MM.1S (cell line): ENCODE results near the gene TRPT1.

ENCODE experiments used
- DNase-seq: peaks from one replicate; pipeline ENCODE4 v3.0.0-alpha.2; 2015
- H2AFZ ChIP-seq: fragments of 300-600 bp; sonication (generic); 2 replicates; pipeline ENCODE4 v1.6.0; 2016; ENCODE audit warnings: antibody characterized with exemption, low read length
- H3F3A ChIP-seq: fragments of 300-600 bp; sonication (generic); 2 replicates; pipeline ENCODE4 v1.6.1; 2016; ENCODE audit warnings: mild to moderate bottlenecking, antibody characterized with exemption, low read length, moderate library complexity, mixed read lengths; ENCODE audit not compliant: insufficient read depth
- H3K27ac ChIP-seq: fragments of 300-600 bp; sonication (generic); 2 replicates; pipeline ENCODE4 v1.5.1; 2016; ENCODE audit warnings: mild to moderate bottlenecking, low read length
- H3K27me3 ChIP-seq: fragments of 300-600 bp; sonication (generic); replicated peaks from 2 replicates; pipeline ENCODE4 v1.6.0; 2016; ENCODE audit warnings: low read length; ENCODE audit not compliant: insufficient read depth
- H3K36me3 ChIP-seq: fragments of 300-600 bp; sonication (generic); replicated peaks from 2 replicates; pipeline ENCODE4 v1.6.1; 2016; ENCODE audit warnings: mild to moderate bottlenecking, low read length, mixed read lengths; ENCODE audit not compliant: insufficient read depth
- H3K4me1 ChIP-seq: fragments of 300-600 bp; sonication (generic); 2 replicates; pipeline ENCODE4 v1.6.1; 2016; ENCODE audit warnings: low read length, mixed read lengths
- H3K4me2 ChIP-seq: fragments of 300-600 bp; sonication (generic); 2 replicates; pipeline ENCODE4 v1.6.0; 2016; ENCODE audit warnings: low read depth, low read length
- H3K4me3 ChIP-seq: fragments of 300-600 bp; sonication (generic); 2 replicates; pipeline ENCODE4 v1.5.1; 2016; ENCODE audit warnings: low read length, mixed read lengths
- H3K79me2 ChIP-seq: fragments of 300-600 bp; sonication (generic); 2 replicates; pipeline ENCODE4 v1.6.1; 2016; ENCODE audit warnings: mixed run types, low read length, mixed read lengths
- H3K9ac ChIP-seq: fragments of 300-600 bp; sonication (generic); 2 replicates; pipeline ENCODE4 v1.6.1; 2016; ENCODE audit warnings: low read length, mixed read lengths
- H3K9me2 ChIP-seq: fragments of 300-600 bp; sonication (generic); replicated peaks from 2 replicates; pipeline ENCODE4 v1.6.1; 2016; ENCODE audit warnings: mild to moderate bottlenecking, low read length, mixed read lengths; ENCODE audit not compliant: insufficient read depth
- H3K9me3 ChIP-seq: fragments of 300-600 bp; sonication (generic); replicated peaks from 2 replicates; pipeline ENCODE4 v1.6.1; 2016; ENCODE audit warnings: mild to moderate bottlenecking, low read length, mixed read lengths; ENCODE audit not compliant: insufficient read depth
- H4K20me1 ChIP-seq: fragments of 300-600 bp; sonication (generic); 2 replicates; pipeline ENCODE4 v1.6.1; 2016; ENCODE audit warnings: mild to moderate bottlenecking, low read length, moderate library complexity, mixed read lengths; ENCODE audit not compliant: insufficient read depth
- EZH2 ChIP-seq: fragments of 300-600 bp; sonication (generic); optimal IDR thresholded peaks from 2 replicates; pipeline ENCODE3; 2017; ENCODE audit warnings: low read depth, mild to moderate bottlenecking, antibody characterized with exemption, low read length, mixed read lengths
- EZH2phosphoT487 ChIP-seq: fragments of 300-600 bp; sonication (generic); IDR thresholded peaks from 2 replicates; pipeline ENCODE4 v1.6.1; 2018; ENCODE audit warnings: antibody characterized with exemption, low read length
- TF ChIP-seq, protein P1 (sequence below): fragments of 300-600 bp; sonication (generic); IDR thresholded peaks from 2 replicates; pipeline ENCODE4 v1.5.1; 2016; ENCODE audit warnings: antibody characterized with exemption, low read length, mixed read lengths

The TRPT1 gene

DNA sequence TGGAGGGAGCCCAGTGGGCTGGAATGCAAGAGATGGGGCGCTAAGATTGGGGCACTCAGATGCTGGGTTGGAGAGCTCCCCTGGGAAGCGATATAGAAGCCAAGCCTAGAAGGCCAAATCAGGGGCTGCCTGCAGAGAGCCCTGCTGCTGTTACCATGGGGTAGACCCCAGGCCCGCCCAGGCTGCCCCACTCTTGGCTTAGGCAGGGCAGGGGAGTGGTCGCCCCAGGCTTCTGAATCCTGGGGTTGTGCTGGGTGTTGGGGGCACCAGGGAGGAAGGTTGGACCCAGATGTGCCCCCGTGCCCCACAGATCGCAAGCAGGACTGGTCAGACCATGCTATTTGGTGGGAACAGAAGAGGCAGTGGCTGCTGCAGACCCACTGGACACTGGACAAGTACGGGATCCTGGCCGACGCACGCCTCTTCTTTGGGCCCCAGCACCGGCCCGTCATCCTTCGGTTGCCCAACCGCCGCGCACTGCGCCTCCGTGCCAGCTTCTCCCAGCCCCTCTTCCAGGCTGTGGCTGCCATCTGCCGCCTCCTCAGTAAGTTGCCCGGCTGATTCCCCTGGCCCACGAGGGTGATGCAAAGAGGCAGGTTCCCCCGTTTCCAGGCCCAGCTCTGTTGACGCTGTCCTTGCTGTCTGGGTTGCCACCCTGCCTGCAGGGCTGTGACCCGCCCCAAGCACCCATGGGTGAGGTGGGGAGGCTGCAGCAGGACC is 15.5 kb downstream of the TRPT1 start:
- Histone ChIP-seq H3K36me3 (no peaks in the 10 kb centered on the region), H3K4me1 (peaks cover 8% of the 10 kb centered on the region), H3K79me2 (no peaks in the 10 kb centered on the region; the same call in 1 of the 2 replicates), H3K9ac (no peak overlapping the region), H3K9me3 (no peaks in the 10 kb centered on the region), H3K4me2 (no peak overlapping the region), H2AFZ (no peak overlapping the region), H3F3A (no peaks in the 10 kb centered on the region; the same call in 1 of the 2 replicates), H3K27me3 (no peaks in the 10 kb centered on the region), H4K20me1 (no peaks in the 10 kb centered on the region), H3K4me3 (no peak overlapping the region), H3K9me2 (no peaks in the 10 kb centered on the region), H3K27ac (no peak overlapping the region)
- DNase-seq: no peak
- TF ChIP-seq EZH2: no peak
- no peak for TF ChIP-seq EZH2phosphoT487
- TF ChIP-seq, protein P1, sequence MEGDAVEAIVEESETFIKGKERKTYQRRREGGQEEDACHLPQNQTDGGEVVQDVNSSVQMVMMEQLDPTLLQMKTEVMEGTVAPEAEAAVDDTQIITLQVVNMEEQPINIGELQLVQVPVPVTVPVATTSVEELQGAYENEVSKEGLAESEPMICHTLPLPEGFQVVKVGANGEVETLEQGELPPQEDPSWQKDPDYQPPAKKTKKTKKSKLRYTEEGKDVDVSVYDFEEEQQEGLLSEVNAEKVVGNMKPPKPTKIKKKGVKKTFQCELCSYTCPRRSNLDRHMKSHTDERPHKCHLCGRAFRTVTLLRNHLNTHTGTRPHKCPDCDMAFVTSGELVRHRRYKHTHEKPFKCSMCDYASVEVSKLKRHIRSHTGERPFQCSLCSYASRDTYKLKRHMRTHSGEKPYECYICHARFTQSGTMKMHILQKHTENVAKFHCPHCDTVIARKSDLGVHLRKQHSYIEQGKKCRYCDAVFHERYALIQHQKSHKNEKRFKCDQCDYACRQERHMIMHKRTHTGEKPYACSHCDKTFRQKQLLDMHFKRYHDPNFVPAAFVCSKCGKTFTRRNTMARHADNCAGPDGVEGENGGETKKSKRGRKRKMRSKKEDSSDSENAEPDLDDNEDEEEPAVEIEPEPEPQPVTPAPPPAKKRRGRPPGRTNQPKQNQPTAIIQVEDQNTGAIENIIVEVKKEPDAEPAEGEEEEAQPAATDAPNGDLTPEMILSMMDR: no peak

DNA sequence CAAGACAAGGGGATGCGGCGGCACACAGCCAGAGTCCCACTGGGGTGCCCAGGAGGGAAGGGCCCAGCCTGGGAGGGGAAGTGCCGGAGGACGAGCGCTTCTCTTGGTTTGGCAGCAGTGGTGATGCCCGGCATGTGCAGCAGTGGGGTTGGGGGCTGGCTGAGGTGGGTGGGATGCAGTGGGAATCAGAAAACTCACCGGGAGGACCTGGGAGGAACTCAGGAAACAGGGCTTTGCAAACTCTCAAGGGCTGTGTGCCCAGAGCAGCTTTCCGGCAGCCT is 16.5 kb downstream of the TRPT1 start:
- TF ChIP-seq EZH2phosphoT487 (no peak), EZH2 (no peak)
- TF ChIP-seq, protein P1: no peak
- Histone ChIP-seq H3K9ac (no peak overlapping the region), H3K9me3 (no peaks in the 10 kb centered on the region), H3K27me3 (no peaks in the 10 kb centered on the region), H3K27ac (no peak overlapping the region), H3K4me3 (no peak overlapping the region), H2AFZ (no peak overlapping the region), H3K36me3 (no peaks in the 10 kb centered on the region), H3F3A (no peaks in the 10 kb centered on the region; the same call in 1 of the 2 replicates), H3K4me1 (peaks cover 10% of the 10 kb centered on the region), H3K79me2 (no peaks in the 10 kb centered on the region; the same call in 1 of the 2 replicates), H3K4me2 (no peak overlapping the region), H4K20me1 (no peaks in the 10 kb centered on the region), H3K9me2 (no peaks in the 10 kb centered on the region)
- no peak for DNase-seq

DNA sequence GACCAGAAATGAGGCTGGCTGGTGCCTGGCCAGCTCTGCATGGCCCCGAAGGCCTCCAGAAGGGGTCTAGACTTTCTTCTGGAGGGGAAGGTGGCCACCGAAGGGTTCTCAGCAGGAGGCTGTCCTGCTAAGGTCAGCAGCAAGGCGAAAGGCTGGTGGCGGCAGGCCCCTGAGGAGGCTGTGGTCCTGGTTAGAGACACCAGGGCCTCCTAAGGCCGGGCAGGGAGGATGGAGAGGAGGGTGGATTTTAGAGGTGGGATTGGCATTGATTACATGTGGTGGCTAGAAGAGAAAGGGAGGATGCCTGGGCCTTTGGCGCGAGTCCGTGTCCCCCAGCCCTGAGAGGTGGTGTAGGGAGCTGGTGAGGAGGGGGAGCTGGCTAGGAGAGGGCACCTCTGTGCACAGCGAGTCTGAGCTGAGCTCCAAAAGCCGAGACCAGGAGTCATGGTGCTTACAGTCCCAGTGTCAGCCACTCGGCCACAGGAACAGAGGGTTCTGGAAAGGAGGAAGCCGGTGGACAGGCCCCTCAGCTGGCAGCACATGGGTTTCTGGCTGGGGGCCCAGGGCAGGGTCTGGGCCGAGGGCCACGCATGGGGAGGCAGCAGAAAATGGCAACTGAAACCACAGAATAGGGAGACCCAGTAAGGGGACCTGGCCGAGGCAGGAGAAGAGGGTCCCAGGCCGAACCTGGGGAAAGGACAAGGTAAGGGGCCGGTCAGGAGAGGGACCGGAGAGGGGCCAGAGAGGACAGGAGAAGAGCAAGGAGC is 17.0 kb downstream of the TRPT1 start:
- Histone ChIP-seq H3K27me3 (no peaks in the 10 kb centered on the region), H3K4me2 (no peak overlapping the region), H3K4me3 (no peak overlapping the region), H3K9me3 (no peaks in the 10 kb centered on the region), H3K36me3 (no peaks in the 10 kb centered on the region), H3K27ac (no peak overlapping the region), H2AFZ (no peak overlapping the region), H3K79me2 (peaks cover under 1% of the 10 kb centered on the region), H3K4me1 (peaks cover 10% of the 10 kb centered on the region), H3F3A (no peaks in the 10 kb centered on the region; the same call in 1 of the 2 replicates), H4K20me1 (no peaks in the 10 kb centered on the region), H3K9me2 (no peaks in the 10 kb centered on the region), H3K9ac (no peak overlapping the region)
- no peak for DNase-seq
- TF ChIP-seq, protein P1: no peak
- TF ChIP-seq EZH2phosphoT487 (no peak), EZH2 (no peak)
